Stimulated activated CD8-positive, alpha-beta memory T cell treated with anti-CD3 and anti-CD28 coated beads, Interleukin-7, amount 100 ng/mL, for 24 hours (primary cell): Measurements from ENCODE around the gene MALSU1.

ENCODE experiments used
- DNase-seq: peaks from one replicate; pipeline ENCODE4 v3.0.0-alpha.2; 2020; ENCODE audit warnings: low read depth

MALSU1 gene

GRCh38 chr7:23335621-23336020 is 36.5 kb downstream of the MALSU1 start:
- no peak for DNase-seq

DNA sequence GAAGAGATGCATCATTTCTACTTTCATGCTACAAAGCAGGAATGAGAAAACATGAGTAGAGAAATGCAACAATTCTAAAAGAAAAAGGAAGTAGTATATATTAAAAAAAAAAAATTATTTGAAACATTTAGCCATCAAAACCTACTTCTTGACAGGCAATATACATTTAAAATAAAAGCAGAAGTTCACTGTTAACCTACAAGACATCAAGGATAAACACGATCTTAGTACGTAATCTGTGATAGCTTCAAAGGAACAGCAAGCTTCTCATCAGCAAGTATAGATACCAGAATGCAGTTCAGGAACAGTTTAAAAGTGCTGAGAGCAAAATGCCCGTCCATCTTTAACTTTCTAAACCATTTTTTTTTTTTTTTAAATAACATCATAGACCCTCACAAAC is 36.9 kb downstream of the MALSU1 start:
- no peak for DNase-seq

DNA sequence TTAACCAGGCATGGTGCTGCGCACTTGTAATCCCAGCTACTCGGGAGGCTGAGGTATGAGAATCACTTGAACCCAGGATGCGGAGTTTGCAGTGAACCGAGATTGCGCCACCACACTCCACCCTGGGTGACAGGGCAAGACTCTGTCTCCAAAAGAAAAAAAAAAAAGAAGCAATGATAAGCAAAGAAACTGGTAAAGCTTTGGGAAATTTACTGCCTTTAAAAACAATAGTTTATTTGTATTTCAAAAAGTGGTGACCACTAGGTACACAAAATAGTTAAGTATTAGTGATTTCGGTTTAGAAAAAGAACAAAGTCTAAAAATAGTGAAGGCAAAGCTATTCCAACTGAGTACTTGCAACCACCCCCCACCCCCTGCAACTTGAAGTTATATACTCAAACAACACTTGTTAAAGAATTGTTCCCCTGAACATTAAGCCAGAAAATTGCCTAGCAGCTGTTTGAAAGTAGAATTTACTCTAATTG is 37.7 kb downstream of the MALSU1 start:
- DNase-seq, result no peak

- DNase-seq, result no peak
Measured at GRCh38 chr7:23337374-23337773, 38.2 kb downstream of the MALSU1 start.

GRCh38 chr7:23338439-23338838 is 39.3 kb downstream of the MALSU1 start:
- no peak for DNase-seq

DNA sequence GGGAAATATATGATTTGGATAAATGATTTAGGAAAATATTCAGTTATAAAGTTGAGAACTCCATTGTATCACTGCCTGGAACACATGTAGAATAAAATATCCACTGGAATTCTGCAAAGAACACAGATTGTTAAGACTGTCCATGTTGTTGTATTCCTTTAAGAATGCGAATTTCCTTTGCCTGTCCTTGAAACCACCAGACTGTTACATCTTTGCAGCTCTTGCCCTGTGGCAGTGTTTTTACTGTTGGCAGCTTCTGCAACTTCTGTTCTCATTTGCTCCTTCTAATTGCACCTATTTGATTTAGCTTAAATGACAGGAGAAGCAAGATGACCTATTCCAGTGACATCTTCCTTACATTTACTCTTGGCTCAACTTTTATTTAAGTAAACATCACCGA is 39.7 kb downstream of the MALSU1 start:
- no peak for DNase-seq

DNA sequence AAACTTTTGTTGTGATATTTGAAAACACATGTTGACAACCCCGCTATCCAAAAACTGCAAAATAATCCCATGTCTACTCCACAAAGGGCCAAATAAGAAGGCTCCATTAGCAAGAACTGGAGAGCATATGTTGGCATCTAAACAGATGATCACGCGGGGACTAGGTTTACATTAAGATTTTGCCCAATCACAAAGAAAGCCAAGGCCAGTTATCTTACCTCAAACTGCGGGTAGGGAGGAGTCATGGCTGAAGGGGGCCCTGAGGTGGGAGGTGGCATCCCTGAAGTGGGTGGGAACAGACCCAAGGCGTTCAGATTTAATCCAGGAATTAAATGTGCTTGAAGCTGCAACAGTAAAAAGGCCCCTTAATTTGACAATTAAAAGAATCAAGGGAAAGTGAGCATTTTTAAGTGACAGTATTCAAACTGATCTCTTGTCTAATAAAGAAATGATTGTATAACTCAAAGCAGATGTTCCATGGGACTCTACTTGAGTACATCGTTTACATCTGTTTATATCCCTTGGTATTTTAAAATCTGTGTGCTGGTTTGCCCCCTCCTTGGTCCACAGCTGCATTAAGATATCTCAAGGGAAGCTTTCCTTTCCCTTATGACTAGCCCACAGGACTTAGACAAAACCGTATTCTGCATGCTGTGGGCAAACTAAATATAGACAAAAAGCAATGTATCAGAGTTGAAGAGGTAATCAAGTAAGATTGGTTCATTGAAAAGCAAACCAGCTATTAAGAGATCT is 42.9 kb downstream of the MALSU1 start:
- DNase-seq, result no peak

- DNase-seq, result no peak
Measured at GRCh38 chr7:23343102-23343501, 44.0 kb downstream of the MALSU1 start.

DNA sequence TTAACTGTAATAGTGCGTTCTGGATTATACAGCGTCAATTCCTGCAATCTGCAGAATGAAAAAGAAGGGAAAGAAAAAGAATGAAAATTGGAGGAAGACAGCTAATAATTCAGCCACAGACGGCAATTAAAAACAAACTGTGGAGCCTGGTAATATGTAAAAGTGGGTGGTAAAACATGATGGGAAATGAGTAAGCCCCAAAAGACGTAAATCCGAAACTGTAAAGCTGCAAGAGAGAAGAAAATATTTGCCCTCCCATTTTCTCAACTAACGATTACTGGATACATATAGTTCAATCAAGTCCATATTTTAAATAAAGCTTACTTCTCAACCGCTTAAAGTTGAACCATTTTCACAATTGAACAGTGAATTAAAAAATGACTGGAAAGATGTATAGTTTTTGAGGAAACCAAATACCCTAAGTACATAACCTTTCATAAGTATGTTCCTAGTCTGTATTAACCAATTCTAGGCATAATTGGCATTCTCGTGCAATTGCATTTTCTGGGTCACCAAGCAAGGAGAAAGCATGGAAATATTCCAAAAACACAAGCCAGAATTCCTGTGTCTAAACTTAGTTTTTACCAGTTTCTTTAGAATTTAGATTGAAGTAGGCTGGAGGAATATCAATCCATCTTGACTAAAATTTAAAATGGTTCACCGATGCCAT is 44.8 kb downstream of the MALSU1 start:
- no peak for DNase-seq

DNA sequence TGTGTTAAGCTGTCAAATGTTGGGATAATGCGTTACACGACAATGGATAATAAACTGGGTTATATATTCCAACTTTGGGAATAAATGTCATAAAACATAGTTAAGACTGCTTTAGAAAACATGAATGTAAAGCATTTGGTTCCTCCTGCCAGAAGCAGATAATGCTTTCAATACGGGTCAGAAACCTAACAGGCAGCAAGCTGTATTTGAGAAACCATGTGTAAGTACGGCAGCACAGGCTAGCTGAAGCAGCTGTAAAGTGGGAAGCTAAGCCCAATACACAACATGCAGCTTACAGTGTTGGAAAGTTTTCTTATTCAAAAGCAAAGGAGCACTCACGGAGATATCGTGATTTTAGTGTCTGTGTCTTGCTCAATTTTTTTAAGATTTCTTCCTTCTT is 46.5 kb downstream of the MALSU1 start:
- DNase-seq, result no peak

DNA sequence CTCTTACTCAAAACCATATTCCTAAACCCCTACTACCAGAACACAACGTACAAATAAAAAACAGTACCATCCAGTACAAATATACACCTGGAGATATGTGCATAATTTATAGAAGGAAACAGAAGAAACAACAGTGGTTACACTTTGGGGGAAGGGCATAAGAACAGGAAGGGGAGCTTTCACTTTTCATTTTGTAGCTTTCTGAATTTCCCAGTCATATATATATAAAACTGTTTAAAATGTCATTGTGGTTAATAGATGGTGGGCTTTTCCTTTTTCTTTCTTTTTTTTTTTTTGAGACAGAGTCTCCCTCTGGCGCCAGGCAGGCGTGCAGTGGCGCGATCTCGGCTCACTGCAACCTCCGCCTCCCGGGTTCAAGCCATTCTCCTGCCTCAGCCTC is 47.2 kb downstream of the MALSU1 start:
- no peak for DNase-seq

GRCh38 chr7:23347033-23347681 is 48.0 kb downstream of the MALSU1 start:
- DNase-seq, result no peak

- no peak for DNase-seq
Measured at GRCh38 chr7:23347682-23348180, 48.6 kb downstream of the MALSU1 start.

- no peak for DNase-seq
Measured at GRCh38 chr7:23349484-23350157, 50.5 kb downstream of the MALSU1 start.

- DNase-seq, result no peak
Measured at GRCh38 chr7:23350466-23350865, 51.3 kb downstream of the MALSU1 start.

DNA sequence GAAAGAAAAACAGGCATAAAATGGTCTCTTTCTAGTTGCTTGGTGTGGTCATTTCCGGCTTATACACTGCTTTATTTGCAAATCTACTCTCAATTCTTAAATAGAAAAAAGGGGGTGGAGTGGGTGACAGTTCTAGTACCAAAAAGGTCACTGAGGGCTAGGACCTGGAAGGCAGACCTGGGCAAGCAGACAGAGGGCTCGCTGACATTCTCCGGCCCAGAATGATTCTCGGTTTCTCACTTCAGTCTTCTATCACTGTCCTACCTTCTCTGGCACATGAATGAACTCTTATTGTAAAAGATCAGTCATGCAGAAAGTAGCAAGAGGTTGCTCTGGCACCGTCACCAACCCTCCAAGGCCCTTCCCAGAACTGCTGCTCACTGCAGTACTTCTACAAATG is 54.0 kb downstream of the MALSU1 start:
- DNase-seq, result no peak

GRCh38 chr7:23356168-23356567 is 57.0 kb downstream of the MALSU1 start:
- DNase-seq, result no peak

DNA sequence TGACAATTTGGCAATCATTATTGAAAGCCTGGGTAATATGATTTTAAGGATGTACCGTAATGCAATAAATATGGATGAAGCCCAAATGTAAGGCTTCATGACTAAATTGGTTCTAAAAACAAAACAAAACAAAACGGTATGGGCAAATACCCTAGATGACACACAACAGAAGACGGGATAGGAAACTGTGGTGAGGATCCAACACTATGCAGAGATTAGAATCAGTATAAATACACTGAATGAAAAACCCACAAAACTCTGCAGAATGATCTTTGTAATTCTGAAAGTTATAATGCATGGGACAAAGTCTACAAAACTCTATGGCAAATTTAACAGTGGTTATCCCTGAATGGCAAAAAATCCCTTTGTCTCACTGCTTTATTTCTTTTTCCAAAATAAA is 57.6 kb downstream of the MALSU1 start:
- DNase-seq, result no peak

- DNase-seq, result no peak
Measured at GRCh38 chr7:23357190-23358093, 58.3 kb downstream of the MALSU1 start.

GRCh38 chr7:23358152-23358674 is 59.1 kb downstream of the MALSU1 start:
- DNase-seq, result no peak
